GM13977 (cell line): ENCODE data around the gene MOB1A.

Source experiments
- DNase-seq: peaks from one replicate; pipeline ENCODE4 v3.0.0; 2012; ENCODE audit warnings: low spot score
- in situ Hi-C: fragments of 300-500 bp; cut with MboI; formaldehyde crosslinking; loops from one replicate; pipeline ENCODE4 v1.12.0; 2022; ENCODE audit warnings: low sequenced_read_pairs, low pct_unique_long_range_greater_than_20kb, mixed read lengths, inconsistent platforms; ENCODE audit not compliant: unreplicated experiment
- TF ChIP-seq, protein P1 (sequence below): IDR thresholded peaks from 2 replicates; pipeline ENCODE4 v1.5.1; 2012; ENCODE audit warnings: mild to moderate bottlenecking, control low read depth; ENCODE audit not compliant: insufficient read depth; ENCODE audit errors: extremely low read depth, missing control alignments

Gene MOB1A

DNA sequence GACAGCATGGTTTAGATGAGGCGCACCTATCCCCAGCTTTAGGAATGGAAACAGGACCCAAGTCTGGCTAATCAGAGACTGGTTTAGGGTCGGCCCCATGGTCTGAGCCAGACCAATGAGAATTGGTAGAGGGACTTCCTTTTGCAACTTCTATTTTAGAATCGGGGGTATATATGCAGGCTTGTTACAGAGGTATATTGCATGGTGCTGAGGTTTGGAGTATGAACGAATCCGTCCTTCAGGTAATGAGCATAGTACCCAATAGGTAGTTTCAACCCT is 29.5 kb downstream of the MOB1A start:
- TF ChIP-seq, protein P1, sequence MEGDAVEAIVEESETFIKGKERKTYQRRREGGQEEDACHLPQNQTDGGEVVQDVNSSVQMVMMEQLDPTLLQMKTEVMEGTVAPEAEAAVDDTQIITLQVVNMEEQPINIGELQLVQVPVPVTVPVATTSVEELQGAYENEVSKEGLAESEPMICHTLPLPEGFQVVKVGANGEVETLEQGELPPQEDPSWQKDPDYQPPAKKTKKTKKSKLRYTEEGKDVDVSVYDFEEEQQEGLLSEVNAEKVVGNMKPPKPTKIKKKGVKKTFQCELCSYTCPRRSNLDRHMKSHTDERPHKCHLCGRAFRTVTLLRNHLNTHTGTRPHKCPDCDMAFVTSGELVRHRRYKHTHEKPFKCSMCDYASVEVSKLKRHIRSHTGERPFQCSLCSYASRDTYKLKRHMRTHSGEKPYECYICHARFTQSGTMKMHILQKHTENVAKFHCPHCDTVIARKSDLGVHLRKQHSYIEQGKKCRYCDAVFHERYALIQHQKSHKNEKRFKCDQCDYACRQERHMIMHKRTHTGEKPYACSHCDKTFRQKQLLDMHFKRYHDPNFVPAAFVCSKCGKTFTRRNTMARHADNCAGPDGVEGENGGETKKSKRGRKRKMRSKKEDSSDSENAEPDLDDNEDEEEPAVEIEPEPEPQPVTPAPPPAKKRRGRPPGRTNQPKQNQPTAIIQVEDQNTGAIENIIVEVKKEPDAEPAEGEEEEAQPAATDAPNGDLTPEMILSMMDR, result no peak
- in situ Hi-C loops, result no loop called here
- no peak for DNase-seq

DNA sequence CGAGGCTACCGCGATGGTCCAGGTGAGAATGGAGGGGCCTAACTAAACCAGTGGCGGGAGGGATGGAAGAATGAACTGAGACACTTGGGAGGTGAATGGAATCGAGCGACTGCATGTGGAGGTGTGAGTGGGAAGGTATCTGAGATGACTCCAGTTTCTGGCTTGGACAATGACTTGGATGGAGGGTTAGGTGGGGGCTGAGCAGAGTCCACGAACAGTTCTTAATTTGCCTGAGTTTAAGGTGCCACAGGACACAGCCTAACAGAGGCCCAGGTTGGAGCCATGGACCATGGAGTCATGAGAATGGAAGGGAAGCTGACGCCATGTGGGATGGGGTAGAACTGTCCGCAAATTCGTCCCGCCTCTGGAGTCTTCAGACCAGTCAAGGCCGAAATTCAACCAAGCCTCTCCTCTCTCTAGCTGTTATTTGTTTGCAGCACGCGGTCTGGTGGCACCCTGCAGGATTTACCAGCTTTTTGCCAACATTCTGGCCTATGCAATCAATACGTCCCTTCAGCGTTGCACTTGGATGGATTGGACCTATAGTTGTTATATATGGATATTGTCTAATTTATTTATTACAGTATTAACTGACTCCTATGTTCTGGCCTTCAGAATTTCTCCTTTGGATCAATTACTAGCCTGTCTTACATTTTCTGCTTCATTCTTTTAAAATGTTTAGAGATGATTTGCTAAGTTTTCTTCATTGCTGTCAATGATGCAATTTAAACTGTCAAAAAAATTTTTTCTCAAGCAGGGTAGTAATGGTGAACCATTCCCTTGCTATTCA is 30.0 kb downstream of the MOB1A start:
- DNase-seq, result no peak
- TF ChIP-seq, protein P1, result no peak
- in situ Hi-C loops, result no loop called here

DNA sequence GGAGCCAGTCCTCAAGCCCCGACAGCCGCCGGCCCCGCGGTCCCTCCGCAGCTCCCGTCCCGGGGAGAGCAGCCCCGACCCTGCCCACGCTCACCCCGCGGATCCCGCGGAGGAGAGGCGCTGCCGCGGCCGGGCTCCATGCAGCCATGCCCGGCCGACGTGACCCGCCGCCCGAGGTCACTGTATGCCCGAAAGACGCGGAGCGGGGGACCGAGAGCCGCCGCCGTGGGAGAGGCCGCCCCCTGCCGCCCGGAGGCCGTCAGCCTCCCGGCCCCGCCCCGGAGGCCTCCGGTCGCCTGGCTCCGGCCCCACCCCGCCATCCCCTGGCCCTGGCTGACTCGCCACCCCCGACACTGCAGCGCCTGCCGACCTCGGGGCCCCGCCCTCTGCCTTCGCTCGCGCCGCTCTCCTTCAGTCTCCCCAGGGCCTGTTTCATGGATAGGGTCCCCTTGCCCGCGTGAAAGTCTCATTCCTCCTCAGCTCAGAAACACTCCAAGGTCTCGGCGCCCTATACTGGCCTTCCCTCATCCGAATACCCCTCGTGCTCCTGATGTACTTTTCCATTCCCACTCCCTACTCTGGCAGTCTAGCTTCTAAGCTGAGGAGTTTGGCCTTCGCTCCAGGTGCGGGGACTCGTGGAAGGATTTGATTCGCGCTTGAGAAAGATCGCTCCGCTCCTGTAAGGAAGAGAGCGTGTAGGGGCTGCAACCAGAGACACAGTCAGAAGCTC is 30.8 kb downstream of the MOB1A start, which contains the start of gene BOLA3:
BOLA3 (minus strand) TSS at position 186 of the 730 bp plus-strand sequence; CDS start at position 148, 38 bp downstream.
- DNase-seq, result peak; percentile 97
- in situ Hi-C loops, result no loop called here
- TF ChIP-seq, protein P1, result peak; percentile 81

DNA sequence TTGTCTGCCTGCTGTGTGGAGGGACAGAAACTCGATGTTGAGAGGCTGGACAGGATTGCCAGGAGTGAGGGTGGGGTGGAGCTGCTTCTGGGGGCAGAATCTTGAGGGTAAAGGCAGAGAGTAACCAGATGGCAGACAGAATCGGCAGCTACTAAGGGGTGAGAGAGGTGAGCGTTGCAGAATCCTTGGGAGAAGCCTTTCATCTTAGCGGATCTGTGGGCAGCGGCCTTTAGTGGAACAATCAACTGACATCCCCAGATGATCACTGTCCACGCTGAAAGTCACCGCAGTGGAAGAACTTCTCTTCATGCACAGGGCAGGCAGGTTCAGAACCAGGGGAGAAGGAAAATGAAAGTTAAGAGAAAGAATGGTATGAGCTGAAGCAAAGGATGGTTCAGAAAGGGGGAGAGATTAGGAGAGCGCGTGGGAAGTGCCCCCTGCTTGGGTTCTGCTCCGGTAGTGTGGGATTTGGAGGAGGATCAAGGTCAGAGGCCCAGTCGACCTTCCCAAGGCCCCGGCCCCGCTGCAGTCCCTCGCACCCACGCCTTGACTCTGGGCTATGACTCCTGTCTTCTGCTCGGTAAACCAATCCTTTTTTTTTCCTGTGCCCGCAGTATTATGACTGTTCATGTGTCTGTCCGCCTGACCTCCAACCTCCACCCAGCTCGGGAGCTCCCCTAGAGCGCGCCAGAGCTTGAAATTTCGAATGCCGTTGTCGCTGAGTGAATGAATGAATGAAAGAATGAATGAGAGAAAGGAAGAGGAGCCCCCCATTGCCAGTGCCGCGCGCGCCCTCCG is 31.6 kb downstream of the MOB1A start:
- in situ Hi-C loops, result no loop called here
- DNase-seq, result peak; percentile 49
- TF ChIP-seq, protein P1, result no peak

DNA sequence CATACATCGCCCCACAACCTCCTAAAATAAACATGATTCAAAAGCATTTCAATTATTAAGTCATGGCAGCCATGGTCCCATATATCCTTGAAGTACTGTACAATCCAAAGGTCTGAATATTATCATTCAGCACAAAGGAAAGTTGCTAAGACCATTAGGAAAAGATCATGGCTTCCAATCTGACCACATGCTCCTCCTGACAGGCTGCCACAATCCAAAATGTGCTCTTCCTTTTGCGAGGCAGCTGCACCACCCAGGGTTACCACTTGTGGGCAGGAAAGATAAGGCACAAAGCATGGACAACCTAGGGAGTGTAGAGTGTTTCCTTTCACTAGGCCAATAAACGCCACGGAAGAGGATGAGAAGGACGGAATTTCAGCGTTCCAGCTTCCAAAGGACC is 36.3 kb downstream of the MOB1A start:
- in situ Hi-C loops, result no loop called here
- DNase-seq, result no peak
- TF ChIP-seq, protein P1, result no peak

DNA sequence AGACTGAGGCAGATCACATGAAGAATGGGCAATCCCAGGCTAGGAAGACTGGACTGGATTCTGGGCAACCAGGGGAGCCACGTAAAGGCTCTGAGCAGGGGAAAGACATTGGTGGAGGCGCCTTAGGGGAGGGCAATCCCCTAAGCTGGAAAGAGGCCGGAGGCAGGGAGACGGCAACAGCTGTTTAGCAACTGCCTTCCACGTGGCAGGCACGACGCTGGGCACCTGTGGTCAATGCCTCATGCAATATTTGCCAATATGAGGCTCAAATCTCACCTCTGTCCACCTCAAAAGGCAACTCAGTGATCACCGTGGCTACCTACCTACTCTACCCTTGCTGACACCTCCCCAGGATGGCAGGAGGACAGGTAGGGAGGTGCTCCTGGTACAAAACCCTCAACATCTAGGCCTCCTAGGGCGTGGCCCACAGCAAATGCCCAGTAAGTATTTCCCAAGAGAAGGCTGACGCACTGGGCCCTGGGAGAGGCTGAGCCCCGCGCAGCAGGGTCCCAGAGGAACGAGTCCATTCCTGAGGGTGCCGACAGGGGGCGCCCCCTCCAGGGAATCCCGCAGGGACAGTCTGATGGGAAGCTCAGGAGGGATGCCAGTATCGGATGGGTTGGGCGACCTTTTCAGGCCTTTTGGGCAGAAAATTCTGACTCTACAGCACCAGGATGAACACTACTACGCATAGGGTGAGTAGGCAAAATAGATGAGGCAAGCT is 39.9 kb downstream of the MOB1A start:
- no peak for DNase-seq
- TF ChIP-seq, protein P1, result no peak
- in situ Hi-C loops, result no loop called here
